Neuronal stem cell (in vitro differentiated cells): ENCODE measurements around the gene ZNF444.
"Not testable (repeated sequence)": the region's sequence is repeated elsewhere in the genome, so short reads cannot be mapped to it uniquely, and the experiment has no call there.

ENCODE experiments used
- DNase-seq: peaks from one replicate; pipeline ENCODE4 v3.0.0-alpha.2; 2013; ENCODE audit warnings: low spot score
- H2AFZ ChIP-seq: one replicate; pipeline ENCODE4 v1.6.1; 2013; ENCODE audit warnings: mild to moderate bottlenecking, low read length, inconsistent platforms
- H2AK5ac ChIP-seq: 2 replicates; pipeline ENCODE4 v1.6.1; 2013; ENCODE audit warnings: low read depth, mild to moderate bottlenecking, inconsistent platforms, low read length, moderate library complexity, mixed read lengths
- H2BK120ac ChIP-seq: 2 replicates; pipeline ENCODE4 v1.6.1; 2013; ENCODE audit warnings: low read depth, mild to moderate bottlenecking, inconsistent platforms, low read length, moderate library complexity, mixed read lengths
- H2BK12ac ChIP-seq: one replicate; pipeline ENCODE4 v1.6.1; 2013; ENCODE audit warnings: low read length, inconsistent platforms
- H2BK15ac ChIP-seq: 2 replicates; pipeline ENCODE4 v1.6.1; 2013; ENCODE audit warnings: mild to moderate bottlenecking, low read length, inconsistent platforms, mixed read lengths
- H2BK5ac ChIP-seq: one replicate; pipeline ENCODE4 v1.6.1; 2013; ENCODE audit warnings: inconsistent platforms, mild to moderate bottlenecking, low read length, moderate library complexity
- H3K14ac ChIP-seq: one replicate; pipeline ENCODE4 v1.6.1; 2013; ENCODE audit warnings: low read length, inconsistent platforms
- H3K18ac ChIP-seq: 2 replicates; pipeline ENCODE4 v1.6.1; 2013; ENCODE audit warnings: low read length, inconsistent platforms
- H3K23ac ChIP-seq: 2 replicates; pipeline ENCODE4 v1.6.1; 2013; ENCODE audit warnings: low read depth, mild to moderate bottlenecking, mixed read lengths, low read length, inconsistent platforms; ENCODE audit not compliant: poor library complexity
- H3K27ac ChIP-seq: replicated peaks from 3 replicates; pipeline ENCODE4 v1.5.1; 2013; ENCODE audit warnings: low read length, inconsistent platforms
- H3K27me3 ChIP-seq, 3 experiments: 2 replicates each; pipeline ENCODE4 v1.6.1; 2013; ENCODE audit warnings: low read length in 3 of 3, mild to moderate bottlenecking in 2 of 3, inconsistent platforms in 1 of 3, low read depth in 1 of 3, mixed read lengths in 1 of 3, moderate library complexity in 1 of 3; ENCODE audit not compliant: control insufficient read depth in 3 of 3, insufficient read depth in 3 of 3
- H3K36me3 ChIP-seq, 2 donors: replicated peaks in 1 of 2; 2 replicates each; pipeline ENCODE4 v1.6.1; 2013; ENCODE audit warnings: low read length in 2 of 2; ENCODE audit not compliant: control insufficient read depth in 2 of 2, insufficient read depth in 2 of 2
- H3K4ac ChIP-seq: 2 replicates; pipeline ENCODE4 v1.6.1; 2013; ENCODE audit warnings: inconsistent platforms, mild to moderate bottlenecking, low read length, moderate library complexity
- H3K4me1 ChIP-seq, 2 donors: 1 replicate in 1 of 2; 2 replicates in 1 of 2; pipeline ENCODE4 v1.6.1; 2013; ENCODE audit warnings: low read length in 2 of 2, low read depth in 1 of 2; ENCODE audit not compliant: control insufficient read depth in 2 of 2, insufficient read depth in 1 of 2
- H3K4me2 ChIP-seq: one replicate; pipeline ENCODE4 v1.6.1; 2013; ENCODE audit warnings: mild to moderate bottlenecking, low read length, inconsistent platforms; ENCODE audit not compliant: insufficient read depth, poor library complexity, severe bottlenecking
- H3K4me3 ChIP-seq, 2 donors: 2 replicates each; pipeline ENCODE4 v1.5.1; 2013; ENCODE audit warnings: low read length in 2 of 2, mild to moderate bottlenecking in 2 of 2, inconsistent platforms in 1 of 2, moderate library complexity in 1 of 2
- H3K79me1 ChIP-seq: one replicate; pipeline ENCODE4 v1.6.1; 2013; ENCODE audit warnings: low read depth, mild to moderate bottlenecking, inconsistent platforms, low read length, moderate library complexity
- H3K9ac ChIP-seq: one replicate; pipeline ENCODE4 v1.6.1; 2013; ENCODE audit warnings: mild to moderate bottlenecking, low read depth, low read length, inconsistent platforms; ENCODE audit not compliant: poor library complexity
- H3K9me3 ChIP-seq, 2 donors: replicated peaks in 1 of 2; 2 replicates each; pipeline versions ENCODE3 to v1.6.1; 2013; ENCODE audit warnings: low read length in 2 of 2, mild to moderate bottlenecking in 2 of 2, inconsistent platforms in 1 of 2, low read depth in 1 of 2, mixed read lengths in 1 of 2, moderate library complexity in 1 of 2; ENCODE audit not compliant: control insufficient read depth in 2 of 2, insufficient read depth in 1 of 2
- H4K8ac ChIP-seq: one replicate; pipeline ENCODE4 v1.6.1; 2013; ENCODE audit warnings: low read depth, mild to moderate bottlenecking, inconsistent platforms, low read length, moderate library complexity
- H4K91ac ChIP-seq: one replicate; pipeline ENCODE4 v1.6.1; 2013; ENCODE audit warnings: low read length, low read depth, mild to moderate bottlenecking, inconsistent platforms; ENCODE audit not compliant: poor library complexity
- WGBS, 2 donors: extraction: QIAGEN DNeasy Blood & Tissue Kit; methylation state at CpG; one replicate each; pipeline ENCODE4 v1.1.7; 2013; ENCODE audit warnings: missing lambda C conversion rate in 2 of 2, mixed read lengths in 1 of 2; ENCODE audit not compliant: insufficient read length in 2 of 2, insufficient replicate concordance in 1 of 2; ENCODE audit errors: extremely low coverage in 2 of 2; 5-methylcytosine and 5-hydroxymethylcytosine counted together

Gene ZNF444

DNA sequence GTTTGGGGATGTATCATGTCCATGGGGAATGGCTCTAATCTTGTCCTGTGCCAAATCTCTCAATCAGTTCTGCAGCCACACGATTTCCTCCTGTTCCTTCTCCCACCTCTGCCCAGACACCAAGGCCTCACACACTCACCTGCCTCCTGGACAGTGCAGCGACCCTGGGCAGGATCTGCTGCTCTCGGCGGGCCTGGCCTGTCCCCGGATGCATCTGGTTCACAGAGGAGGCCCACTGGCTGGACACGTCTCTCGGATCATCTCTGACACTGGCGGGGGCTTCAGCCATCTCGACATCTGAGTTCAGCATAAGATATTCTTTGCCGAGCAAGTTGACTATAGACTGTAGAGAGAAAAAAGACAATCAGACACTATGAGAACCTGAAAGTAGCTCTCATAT is 50.6 kb downstream of the ZNF444 start:
- peaks cover under 1% of the 10 kb centered on the region for H3K79me1 ChIP-seq
- H4K8ac ChIP-seq = no peak overlapping the region
- H3K9me3 ChIP-seq = no peaks in the 10 kb centered on the region
- no peak overlapping the region for H3K4me3 ChIP-seq
- H3K18ac ChIP-seq = no peak overlapping the region
- no peak for DNase-seq
- no peak overlapping the region for H3K23ac ChIP-seq
- no CpG with 5 or more reads among the region's 10 CpGs for WGBS, 2 donors
- H3K36me3 ChIP-seq = no peaks in the 10 kb centered on the region
- no peak overlapping the region for H3K9ac ChIP-seq
- H3K4me1 ChIP-seq = no peaks in the 10 kb centered on the region
- H3K27me3 ChIP-seq = peaks cover 0 to 5% (median 0%) of the 10 kb centered on the region in 3 experiments
- no peak overlapping the region for H2BK15ac ChIP-seq
- no peak overlapping the region for H3K14ac ChIP-seq
- H4K91ac ChIP-seq = no peak overlapping the region
- H3K4me2 ChIP-seq = no peak overlapping the region
- H2AFZ ChIP-seq = no peak overlapping the region
- H2BK120ac ChIP-seq = no peak overlapping the region
- H2BK5ac ChIP-seq = no peak overlapping the region
- H3K4ac ChIP-seq = no peak overlapping the region
- no peak overlapping the region for H3K27ac ChIP-seq
- no peak overlapping the region for H2AK5ac ChIP-seq
- no peak overlapping the region for H2BK12ac ChIP-seq

- no peak for DNase-seq
- Histone ChIP-seq H3K23ac (no peak overlapping the region), H3K4me3 (no peak overlapping the region), H3K4me2 (no peak overlapping the region), H3K4ac (no peak overlapping the region), H4K91ac (no peak overlapping the region), H2AFZ (no peak overlapping the region), H3K79me1 (peaks cover 2% of the 10 kb centered on the region), H3K4me1 (no peaks in the 10 kb centered on the region), H2BK15ac (no peak overlapping the region), H2AK5ac (no peak overlapping the region), H3K14ac (no peak overlapping the region), H3K27me3 (peaks cover 0 to 5% (median 0%) of the 10 kb centered on the region in 3 experiments), H3K36me3 (no peaks in the 10 kb centered on the region), H2BK12ac (no peak overlapping the region), H2BK5ac (no peak overlapping the region), H2BK120ac (no peak overlapping the region), H3K9ac (no peak overlapping the region), H3K27ac (no peak overlapping the region), H3K9me3 (no peaks in the 10 kb centered on the region), H3K18ac (no peak overlapping the region), H4K8ac (no peak overlapping the region)
- WGBS, 2 donors = no CpG with 5 or more reads among the region's 12 CpGs
Observed at GRCh38 chr19:56193981-56194640, 53.0 kb downstream of the ZNF444 start.

- not testable (repeated sequence) for H2AK5ac ChIP-seq, H3K4me1 ChIP-seq, H3K18ac ChIP-seq, H3K14ac ChIP-seq, H3K9me3 ChIP-seq, H3K23ac ChIP-seq, DNase-seq, H3K4me3 ChIP-seq, H3K36me3 ChIP-seq, H3K4ac ChIP-seq, H3K9ac ChIP-seq, H2AFZ ChIP-seq, H3K4me2 ChIP-seq, H2BK15ac ChIP-seq, H3K27ac ChIP-seq, H2BK12ac ChIP-seq, H3K27me3 ChIP-seq, H4K91ac ChIP-seq, H2BK5ac ChIP-seq, H3K79me1 ChIP-seq, H4K8ac ChIP-seq, H2BK120ac ChIP-seq
- no CpG with 5 or more reads among the region's 23 CpGs for WGBS, 2 donors
Observed at GRCh38 chr19:56197646-56198045, 56.6 kb downstream of the ZNF444 start, which contains the start of gene ZSCAN5B. Gene ZSCAN5B (minus strand): TSS chr19:56197783. CDS start chr19:56193052, 4,731 bp downstream.

GRCh38 chr19:56199687-56200086 is 58.6 kb downstream of the ZNF444 start:
- Histone ChIP-seq H3K4ac (no peak overlapping the region), H3K27me3 (no peaks in the 10 kb centered on the region), H2BK5ac (no peak overlapping the region), H2AFZ (no peak overlapping the region), H3K4me1 (no peaks in the 10 kb centered on the region), H3K9ac (no peak overlapping the region), H3K18ac (no peak overlapping the region), H2BK120ac (no peak overlapping the region), H2BK12ac (no peak overlapping the region), H3K4me3 (no peak overlapping the region), H4K91ac (no peak overlapping the region), H3K79me1 (peaks cover 2% of the 10 kb centered on the region), H2BK15ac (no peak overlapping the region), H3K9me3 (no peaks in the 10 kb centered on the region), H3K4me2 (no peak overlapping the region), H2AK5ac (no peak overlapping the region), H3K27ac (no peak overlapping the region), H3K23ac (no peak overlapping the region), H3K14ac (no peak overlapping the region), H3K36me3 (no peaks in the 10 kb centered on the region), H4K8ac (no peak overlapping the region)
- no peak for DNase-seq
- WGBS, 2 donors = no CpG with 5 or more reads among the region's 7 CpGs
